Mesendoderm (in vitro differentiated cells): ENCODE data around the gene RGS7BP.

Source experiments
- DNase-seq: peaks from one replicate; pipeline ENCODE4 v3.0.0; 2013
- H2AK5ac ChIP-seq: 2 replicates; pipeline ENCODE4 v1.6.1; 2013; ENCODE audit warnings: low read length, inconsistent platforms
- H2BK120ac ChIP-seq: 2 replicates; pipeline ENCODE4 v1.6.1; 2013; ENCODE audit warnings: low read depth, mild to moderate bottlenecking, low read length, moderate library complexity, mixed read lengths
- H2BK15ac ChIP-seq: replicated peaks from 2 replicates; pipeline ENCODE4 v1.6.1; 2013; ENCODE audit warnings: low read depth, mild to moderate bottlenecking, moderate library complexity
- H2BK5ac ChIP-seq: 2 replicates; pipeline ENCODE4 v1.6.1; 2013; ENCODE audit warnings: low read length, inconsistent platforms
- H3K18ac ChIP-seq: 2 replicates; pipeline ENCODE4 v1.6.1; 2013; ENCODE audit warnings: mild to moderate bottlenecking, low read length, mixed read lengths
- H3K23ac ChIP-seq: one replicate; pipeline ENCODE4 v1.6.1; 2013; ENCODE audit warnings: low read length
- H3K27ac ChIP-seq: 2 replicates; pipeline ENCODE4 v1.5.1; 2013; ENCODE audit warnings: low read depth, mild to moderate bottlenecking, inconsistent platforms, low read length, moderate library complexity
- H3K27me3 ChIP-seq: 2 replicates; pipeline ENCODE4 v1.6.1; 2013; ENCODE audit warnings: low read length, control low read depth, mild to moderate bottlenecking, inconsistent platforms; ENCODE audit not compliant: insufficient read depth, poor library complexity
- H3K36me3 ChIP-seq: 2 replicates; pipeline ENCODE4 v1.6.1; 2013; ENCODE audit warnings: low read length, inconsistent platforms; ENCODE audit not compliant: control insufficient read depth, insufficient read depth
- H3K4ac ChIP-seq: one replicate; pipeline ENCODE4 v1.6.1; 2013; ENCODE audit warnings: low read depth, mild to moderate bottlenecking, low read length, moderate library complexity
- H3K4me1 ChIP-seq: 2 replicates; pipeline ENCODE4 v1.6.1; 2013; ENCODE audit warnings: low read depth, low read length, inconsistent platforms; ENCODE audit not compliant: control insufficient read depth
- H3K4me2 ChIP-seq: 2 replicates; pipeline ENCODE4 v1.6.1; 2013; ENCODE audit warnings: low read length
- H3K4me3 ChIP-seq: 2 replicates; pipeline ENCODE4 v1.5.1; 2013; ENCODE audit warnings: mild to moderate bottlenecking, low read length
- H3K56ac ChIP-seq: one replicate; pipeline ENCODE4 v1.6.1; 2013; ENCODE audit warnings: low read length
- H3K79me1 ChIP-seq: 2 replicates; pipeline ENCODE4 v1.6.1; 2013; ENCODE audit warnings: low read length, inconsistent platforms
- H3K79me2 ChIP-seq: 2 replicates; pipeline ENCODE4 v1.6.1; 2013; ENCODE audit warnings: mild to moderate bottlenecking, low read length; ENCODE audit not compliant: control insufficient read depth, insufficient read depth
- H3K9ac ChIP-seq: 2 replicates; pipeline ENCODE4 v1.6.1; 2013; ENCODE audit warnings: low read length, inconsistent platforms
- H4K5ac ChIP-seq: one replicate; pipeline ENCODE4 v1.6.1; 2013; ENCODE audit warnings: low read length
- H4K8ac ChIP-seq: one replicate; pipeline ENCODE4 v1.6.1; 2013; ENCODE audit warnings: low read depth, mild to moderate bottlenecking, control low read depth, low read length, moderate library complexity
- WGBS: extraction: QIAGEN DNeasy Blood & Tissue Kit; methylation state at CpG from one replicate; pipeline ENCODE4 v1.1.7; 2013; ENCODE audit warnings: low lambda C conversion rate, missing lambda C conversion rate; ENCODE audit not compliant: insufficient coverage; ENCODE audit errors: extremely low coverage; 5-methylcytosine and 5-hydroxymethylcytosine counted together

Gene RGS7BP

DNA sequence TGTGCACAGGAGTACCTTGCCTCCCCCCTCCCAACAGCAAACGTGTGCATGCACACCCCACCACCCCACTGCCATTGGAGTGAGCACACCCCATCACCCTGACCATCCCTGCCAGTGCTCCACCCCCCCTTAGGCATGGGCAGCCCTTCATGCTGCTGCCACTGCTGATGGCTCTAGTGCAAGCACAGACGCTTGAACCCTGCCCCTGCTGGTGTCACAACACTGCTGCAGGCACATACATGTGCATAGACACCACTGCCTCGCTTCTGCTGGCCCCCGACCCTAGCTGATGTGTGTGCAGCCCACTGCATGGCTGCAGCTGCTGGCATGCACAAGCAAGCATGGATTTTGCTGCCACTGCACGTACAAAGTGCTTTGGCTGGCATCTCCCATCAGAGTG, 16.0 kb upstream of the RGS7BP start:
- no peak overlapping the region for H3K56ac ChIP-seq
- no peak overlapping the region for H2BK120ac ChIP-seq
- H3K4me3 ChIP-seq = no peak overlapping the region
- no peak overlapping the region for H3K4me2 ChIP-seq
- no peak overlapping the region for H3K23ac ChIP-seq
- H3K4me1 ChIP-seq = no peaks in the 10 kb centered on the region
- no CpG with 5 or more reads among the region's 5 CpGs for WGBS
- H4K5ac ChIP-seq = no peak overlapping the region
- no peaks in the 10 kb centered on the region for H3K36me3 ChIP-seq
- no peak overlapping the region for H3K9ac ChIP-seq
- H2AK5ac ChIP-seq = no peak overlapping the region
- H3K79me1 ChIP-seq = no peaks in the 10 kb centered on the region
- DNase-seq = no peak
- no peak overlapping the region for H2BK15ac ChIP-seq
- no peak overlapping the region for H4K8ac ChIP-seq
- no peak overlapping the region for H3K4ac ChIP-seq
- H3K79me2 ChIP-seq = no peaks in the 10 kb centered on the region
- no peaks in the 10 kb centered on the region for H3K27me3 ChIP-seq
- H2BK5ac ChIP-seq = no peak overlapping the region
- no peak overlapping the region for H3K18ac ChIP-seq
- no peak overlapping the region for H3K27ac ChIP-seq

DNA sequence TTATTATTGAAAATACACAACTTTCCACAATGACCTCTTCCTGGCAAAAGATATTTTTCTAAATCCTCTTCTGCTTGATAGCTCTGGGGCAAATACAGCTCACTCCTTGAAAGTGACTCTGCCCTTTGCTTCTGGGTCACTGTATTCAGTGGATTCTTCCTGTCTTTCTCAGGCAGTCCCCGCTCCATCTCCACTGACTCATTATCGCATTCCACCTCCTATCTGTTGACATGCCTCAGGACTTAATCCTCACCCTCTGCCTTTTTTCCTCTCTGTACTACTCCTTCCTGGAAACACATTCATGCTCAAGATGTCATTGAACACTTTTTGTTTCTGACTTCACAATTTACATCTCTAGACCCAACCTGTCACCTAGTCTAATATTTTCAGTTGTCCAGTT, 8.4 kb upstream of the RGS7BP start:
- no peak overlapping the region for H2BK120ac ChIP-seq
- H3K36me3 ChIP-seq = no peaks in the 10 kb centered on the region
- H3K4me1 ChIP-seq = peaks cover 4% of the 10 kb centered on the region
- no peaks in the 10 kb centered on the region for H3K79me1 ChIP-seq
- no peak overlapping the region for H4K8ac ChIP-seq
- H3K27ac ChIP-seq = no peak overlapping the region
- H3K23ac ChIP-seq = no peak overlapping the region
- no peak overlapping the region for H3K56ac ChIP-seq
- no peaks in the 10 kb centered on the region for H3K79me2 ChIP-seq
- H3K4me2 ChIP-seq = no peak overlapping the region
- no peak overlapping the region for H3K18ac ChIP-seq
- H2BK15ac ChIP-seq = no peak overlapping the region
- H2AK5ac ChIP-seq = no peak overlapping the region
- H3K27me3 ChIP-seq = no peaks in the 10 kb centered on the region
- H3K4ac ChIP-seq = no peak overlapping the region
- no peak overlapping the region for H3K4me3 ChIP-seq
- H3K9ac ChIP-seq = no peak overlapping the region
- H4K5ac ChIP-seq = no peak overlapping the region
- DNase-seq = peak; percentile 84
- no peak overlapping the region for H2BK5ac ChIP-seq
- no CpG with 5 or more reads among the region's 2 CpGs for WGBS

DNA sequence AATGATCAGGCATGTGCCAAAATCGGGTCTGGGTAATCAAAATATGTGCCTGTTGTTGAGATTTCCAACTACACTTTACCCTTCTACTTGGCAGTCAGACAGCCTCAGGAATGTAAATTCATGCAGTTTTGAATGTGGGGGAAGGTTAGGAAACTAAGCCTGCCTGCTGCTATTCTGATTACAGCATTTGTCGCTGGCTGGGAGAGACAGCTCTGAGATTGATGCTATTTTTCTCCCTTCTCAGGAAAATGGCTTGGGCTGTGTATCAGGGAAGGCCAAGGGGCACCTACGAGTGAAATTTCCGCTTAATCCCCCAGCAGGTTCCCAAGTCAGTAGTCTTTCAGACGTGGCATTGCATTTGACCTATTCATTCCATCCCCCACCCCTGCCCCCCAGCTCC, 3.6 kb upstream of the RGS7BP start:
- H2BK15ac ChIP-seq = no peak overlapping the region
- no peak overlapping the region for H2AK5ac ChIP-seq
- H3K56ac ChIP-seq = no peak overlapping the region
- H3K4me1 ChIP-seq = peaks cover 5% of the 10 kb centered on the region
- no peaks in the 10 kb centered on the region for H3K36me3 ChIP-seq
- H3K4ac ChIP-seq = no peak overlapping the region
- no peak overlapping the region for H3K4me2 ChIP-seq
- no peak overlapping the region for H4K8ac ChIP-seq
- no peaks in the 10 kb centered on the region for H3K79me1 ChIP-seq
- peaks cover 3% of the 10 kb centered on the region for H3K27me3 ChIP-seq
- no peaks in the 10 kb centered on the region for H3K79me2 ChIP-seq
- H3K9ac ChIP-seq = no peak overlapping the region
- peak; percentile 26 for DNase-seq
- no peak overlapping the region for H2BK120ac ChIP-seq
- H3K23ac ChIP-seq = no peak overlapping the region
- no peak overlapping the region for H2BK5ac ChIP-seq
- H3K4me3 ChIP-seq = no peak overlapping the region
- no peak overlapping the region for H4K5ac ChIP-seq
- H3K27ac ChIP-seq = no peak overlapping the region
- WGBS = no CpG with 5 or more reads among the region's 5 CpGs
- no peak overlapping the region for H3K18ac ChIP-seq

DNA sequence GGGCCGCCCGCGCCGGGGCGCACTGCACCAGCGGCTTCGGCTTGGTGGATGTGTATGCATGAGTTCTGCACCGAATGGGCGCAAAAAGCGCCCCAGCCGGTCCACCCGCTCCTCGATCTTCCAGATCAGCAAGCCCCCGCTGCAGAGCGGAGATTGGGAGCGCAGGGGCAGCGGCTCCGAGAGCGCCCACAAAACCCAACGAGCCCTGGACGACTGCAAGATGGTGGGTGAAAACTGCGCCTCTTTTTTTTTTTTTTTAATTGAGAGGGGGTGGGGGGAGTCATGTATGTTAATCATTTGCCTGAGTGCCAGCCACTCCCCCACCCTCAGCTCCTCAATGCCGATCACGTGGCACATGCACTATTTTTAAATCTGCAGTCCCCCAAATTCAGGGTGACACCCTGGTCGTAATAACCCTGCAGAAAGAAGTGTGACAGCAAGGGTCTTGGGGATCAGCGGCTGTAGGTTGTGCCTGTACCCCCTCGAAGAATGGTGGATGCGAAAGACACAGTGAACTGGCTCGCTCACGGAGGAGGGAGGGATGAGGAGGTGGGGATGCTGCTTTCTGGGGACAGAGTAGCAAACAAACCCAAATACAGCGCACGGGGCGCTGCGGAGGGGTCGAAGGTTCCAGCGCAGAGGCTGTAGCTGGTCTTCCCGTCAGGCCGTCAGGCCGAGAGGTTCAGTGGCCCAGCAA, 900 bp downstream of the RGS7BP start:
- Histone ChIP-seq H3K79me1 (no peaks in the 10 kb centered on the region), H2AK5ac (no peak overlapping the region), H2BK15ac (no peak overlapping the region), H3K36me3 (no peaks in the 10 kb centered on the region), H3K9ac (peak overlapping the region; percentile 87), H3K4ac (no peak overlapping the region), H3K23ac (no peak overlapping the region), H3K56ac (peak overlapping the region; percentile 94), H3K27me3 (peaks cover 3% of the 10 kb centered on the region), H3K18ac (no peak overlapping the region), H4K8ac (no peak overlapping the region), H3K27ac (no peak overlapping the region), H2BK5ac (no peak overlapping the region), H2BK120ac (no peak overlapping the region), H3K79me2 (no peaks in the 10 kb centered on the region), H3K4me1 (peaks cover 5% of the 10 kb centered on the region), H4K5ac (no peak overlapping the region), H3K4me2 (peak overlapping the region; percentile 97), H3K4me3 (peak overlapping the region; percentile 39)
- no CpG with 5 or more reads among the region's 39 CpGs for WGBS
- DNase-seq = peak; percentile 55

DNA sequence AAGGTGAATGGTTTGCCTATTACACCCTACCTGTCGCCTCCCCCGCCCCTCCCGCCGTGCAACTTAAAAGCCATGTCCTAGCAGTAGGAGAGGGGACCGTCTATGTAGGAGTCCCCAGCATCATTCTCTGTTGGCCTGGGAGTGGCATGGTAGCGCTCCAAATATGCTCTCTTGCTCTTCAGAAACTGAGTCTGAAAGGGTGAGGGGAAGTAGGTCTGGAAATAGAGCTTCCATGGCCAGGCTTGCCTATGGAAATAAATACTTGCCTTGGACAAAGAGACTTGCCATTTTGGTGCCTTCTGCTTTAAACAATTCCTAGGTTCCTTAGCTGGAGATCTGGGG, 1.4 kb downstream of the RGS7BP start:
- H4K5ac ChIP-seq = no peak overlapping the region
- H2AK5ac ChIP-seq = no peak overlapping the region
- no peak overlapping the region for H4K8ac ChIP-seq
- no peak overlapping the region for H3K4ac ChIP-seq
- H3K27ac ChIP-seq = no peak overlapping the region
- H2BK120ac ChIP-seq = no peak overlapping the region
- H3K36me3 ChIP-seq = no peaks in the 10 kb centered on the region
- no peaks in the 10 kb centered on the region for H3K79me2 ChIP-seq
- H3K4me1 ChIP-seq = peaks cover 2% of the 10 kb centered on the region
- WGBS = no CpG with 5 or more reads among the region's 6 CpGs
- H3K27me3 ChIP-seq = peaks cover 3% of the 10 kb centered on the region
- H3K4me3 ChIP-seq = no peak overlapping the region
- no peaks in the 10 kb centered on the region for H3K79me1 ChIP-seq
- no peak overlapping the region for H2BK5ac ChIP-seq
- no peak overlapping the region for H3K56ac ChIP-seq
- H3K18ac ChIP-seq = no peak overlapping the region
- no peak for DNase-seq
- no peak overlapping the region for H3K23ac ChIP-seq
- peak overlapping the region; percentile 97 for H3K4me2 ChIP-seq
- peak overlapping the region; percentile 60 for H3K9ac ChIP-seq
- no peak overlapping the region for H2BK15ac ChIP-seq

DNA sequence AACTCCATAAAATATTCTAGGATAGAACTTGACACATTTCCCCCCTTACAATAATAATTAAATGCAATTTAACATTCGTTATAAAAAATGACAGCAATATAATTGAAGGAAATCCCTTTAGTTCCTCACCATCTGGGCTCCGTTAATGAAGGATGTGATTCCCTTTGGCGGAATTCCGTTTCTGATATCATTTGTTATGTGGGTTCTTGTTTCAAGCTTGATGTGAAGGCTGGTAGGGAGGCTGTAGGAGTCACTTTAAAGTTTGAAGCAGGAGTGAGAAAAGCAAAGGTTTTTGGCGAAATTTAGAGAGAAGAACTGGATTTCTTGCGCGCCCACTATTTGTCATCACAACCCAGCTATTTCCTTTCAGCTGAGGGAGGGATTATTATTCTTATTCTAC, 4.0 kb downstream of the RGS7BP start:
- Histone ChIP-seq H3K79me2 (no peaks in the 10 kb centered on the region), H3K9ac (no peak overlapping the region), H4K8ac (no peak overlapping the region), H4K5ac (no peak overlapping the region), H3K4me1 (no peaks in the 10 kb centered on the region), H3K4me2 (no peak overlapping the region), H3K36me3 (no peaks in the 10 kb centered on the region), H3K4me3 (no peak overlapping the region), H2BK15ac (no peak overlapping the region), H3K56ac (no peak overlapping the region), H3K27me3 (peaks cover 2% of the 10 kb centered on the region), H2BK120ac (no peak overlapping the region), H3K27ac (no peak overlapping the region), H3K23ac (no peak overlapping the region), H3K4ac (no peak overlapping the region), H2BK5ac (no peak overlapping the region), H3K79me1 (no peaks in the 10 kb centered on the region), H3K18ac (no peak overlapping the region), H2AK5ac (no peak overlapping the region)
- no CpG with 5 or more reads among the region's 7 CpGs for WGBS
- DNase-seq = no peak
